K562 (cell line): ENCODE measurements around the gene PRDX2. TPM values are rescaled to one million over a fixed set of nuclear protein-coding genes. Genes with fewer than 3 reads are reported as not detected.

Experiments
- ATF6 ChIP-seq: sonication (generic); formaldehyde crosslinking; IDR thresholded peaks from 2 replicates; pipeline ENCODE4 v1.4.0; 2020; ENCODE audit warnings: mild to moderate bottlenecking, missing genetic modification reagents
- BCL6 ChIP-seq: fragments of 250-450 bp; sonication (Bioruptor Pico); IDR thresholded peaks from 2 replicates; pipeline ENCODE4 v1.4.0; 2020
- BDP1 ChIP-seq: IDR thresholded peaks from 3 replicates; pipeline ENCODE4 v1.6.1; 2011; ENCODE audit not compliant: insufficient read length, insufficient read depth
- BRD9 ChIP-seq: fragments of 450-650 bp; IDR thresholded peaks from 2 replicates; pipeline ENCODE4 v1.6.1; 2018; ENCODE audit warnings: low read depth; ENCODE audit not compliant: partially characterized antibody
- C11orf30 ChIP-seq: fragments of 450-650 bp; IDR thresholded peaks from 2 replicates; pipeline ENCODE4 v1.6.1; 2016; ENCODE audit warnings: low read depth, mild to moderate bottlenecking
- CBX3 ChIP-seq, 2 experiments: IDR thresholded peaks; 1 replicate in 1 of 2; 2 replicates in 1 of 2; pipeline ENCODE4 v1.6.1; 2012; ENCODE audit warnings: inconsistent platforms in 2 of 2, low read length in 2 of 2, borderline replicate concordance in 1 of 2, control low read depth in 1 of 2
- CREB3 ChIP-seq: fragments of 450-650 bp; conservative IDR thresholded peaks from 2 replicates; pipeline ENCODE4 v1.6.1; 2016; ENCODE audit warnings: missing genetic modification characterization, low read depth, mild to moderate bottlenecking, missing compliant biosample characterization, moderate library complexity
- DDX20 ChIP-seq: fragments of 450-650 bp; IDR thresholded peaks from 2 replicates; pipeline ENCODE4 v1.6.1; 2016; ENCODE audit warnings: missing genetic modification characterization, low read depth, mild to moderate bottlenecking, missing compliant biosample characterization, moderate library complexity
- E2F1 ChIP-seq: sonication (generic); formaldehyde crosslinking; IDR thresholded peaks from 2 replicates; pipeline ENCODE4 v1.8.1; 2023; ENCODE audit warnings: mild to moderate bottlenecking, missing genetic modification reagents, moderate library complexity
- JUND ChIP-seq, 2 experiments: IDR thresholded peaks; 2 replicates in 1 of 2; 3 replicates in 1 of 2; pipeline ENCODE4 v1.6.1; 2011; ENCODE audit warnings: borderline replicate concordance in 2 of 2, low read depth in 2 of 2, low read length in 2 of 2, improper control_type of control experiment in 1 of 2, missing biosample characterization in 1 of 2, missing genetic modification characterization in 1 of 2, missing genetic modification reagents in 1 of 2
- KLF1 ChIP-seq: fragments of 450-650 bp; IDR thresholded peaks from 2 replicates; pipeline ENCODE4 v1.6.1; 2016; ENCODE audit warnings: missing genetic modification characterization, missing compliant biosample characterization
- MBD2 ChIP-seq: sonication (generic); IDR thresholded peaks from 2 replicates; pipeline ENCODE4 v1.6.1; 2016; ENCODE audit warnings: low read depth, borderline replicate concordance
- MCM3 ChIP-seq: fragments of 450-650 bp; IDR thresholded peaks from 2 replicates; pipeline ENCODE4 v1.6.1; 2016
- MIER1 ChIP-seq: fragments of 450-650 bp; IDR thresholded peaks from 2 replicates; pipeline ENCODE4 v1.6.1; 2016; ENCODE audit warnings: antibody characterized with exemption, mild to moderate bottlenecking, low read depth
- RAD21 ChIP-seq, 2 experiments: fragments of 250-450 bp in 1 of 2; fragments of 450-650 bp in 1 of 2; sonication (Bioruptor Pico) in 1 of 2; formaldehyde crosslinking in 1 of 2; IDR thresholded peaks in 1 of 2; conservative IDR thresholded peaks in 1 of 2; 2 replicates each; pipeline versions ENCODE4 v1.4.0 to v1.8.0; 2020 to 2022; ENCODE audit warnings: mild to moderate bottlenecking in 2 of 2, moderate library complexity in 1 of 2
- SNAPC5 ChIP-seq: fragments of 250-450 bp; sonication (Bioruptor Pico); IDR thresholded peaks from 2 replicates; pipeline ENCODE4 v1.8.0; 2021; ENCODE audit warnings: moderate library complexity, mild to moderate bottlenecking, inconsistent platforms
- TBP ChIP-seq: optimal IDR thresholded peaks from 2 replicates; pipeline ENCODE3; 2011; ENCODE audit warnings: low read depth, low read length, improper control_type of control experiment
- XRCC4 ChIP-seq: IDR thresholded peaks from one replicate; pipeline ENCODE4 v1.6.1; 2011; ENCODE audit not compliant: insufficient read depth, insufficient read length; ENCODE audit errors: extremely low read depth
- ZFP91 ChIP-seq: sonication (generic); formaldehyde crosslinking; IDR thresholded peaks from 2 replicates; pipeline ENCODE4 v1.8.0; 2022; ENCODE audit warnings: mild to moderate bottlenecking, missing genetic modification reagents
- ZNF146 ChIP-seq: IDR thresholded peaks from one replicate; pipeline ENCODE4 v1.6.1; 2018; ENCODE audit warnings: missing compliant biosample characterization; ENCODE audit not compliant: unreplicated experiment
- polyA plus RNA-seq, 8 experiments: library from polyadenylated mRNA; depleted of rRNA in 4 of 8; stranded (reverse) in 5 of 8; unstranded in 3 of 8; fragments of >200 nt; fragmentation: Nextera tagmentation in 2 of 8; fragmentation: Illumina TruSeq in 1 of 8; extraction: Ambion mirVana in 2 of 8; extraction: Trizol in 1 of 8; gene quantifications; 2 replicates each; pipeline versions ENCODE4 v1.2.1 to v1.2.3, GENCODE V29; 2011 to 2014; ENCODE audit warnings: inconsistent platforms in 1 of 8, missing spikeins in 1 of 8
- total RNA-seq, 7 experiments: library from RNA; depleted of rRNA in 6 of 7; stranded (reverse); fragments of >200 nt in 6 of 7; fragmentation: Illumina TruSeq in 2 of 7; extraction: Trizol in 2 of 7; gene quantifications; 2 replicates each; pipeline versions ENCODE4 v1.2.1 to v1.2.3, GENCODE V29; 2011 to 2021; ENCODE audit warnings: low replicate concordance in 1 of 7

Gene PRDX2
- total and polyA plus RNA-seq, 9 of the 15 experiments (the other 6 are each of a cell fraction or from before 2014, with no cell fraction given), result 206 to 1,183 (median 415) TPM

GRCh38 chr19:12782424-12783290 is 18.9 kb downstream of the PRDX2 start (continued):
- TF ChIP-seq CREB3 (tag), result no peak
- TF ChIP-seq BDP1, result no peak
- no peak for TF ChIP-seq MIER1
- TF ChIP-seq MCM3, result no peak
- TF ChIP-seq ATF6 (CRISPR knock-in tag), result no peak
- no peak for TF ChIP-seq C11orf30
- TF ChIP-seq MBD2, result no peak; the same call in 1 of the 2 replicates
- no peak for TF ChIP-seq XRCC4
- no peak for TF ChIP-seq BCL6 (CRISPR knock-in tag)
- peak; percentile 52 for TF ChIP-seq JUND (IDR thresholded peaks at IDR 0.05; ENCODE audit: borderline replicate concordance, low read depth, low read length)
- TF ChIP-seq JUND (tag; IDR thresholded peaks at IDR 0.05; ENCODE audit: borderline replicate concordance, low read depth, low read length), result no peak; the same call in 2 of the 3 replicates
- no peak for TF ChIP-seq ZFP91
- TF ChIP-seq BRD9, result no peak
- peak in 1 of 2 experiments; percentile 61; a peak in 1 of 3 replicates for TF ChIP-seq CBX3 (IDR thresholded peaks at IDR 0.05; ENCODE audit: borderline replicate concordance in 1 of 2, low read length in 2 of 2)
- TF ChIP-seq SNAPC5 (CRISPR knock-in tag), result no peak
- TF ChIP-seq TBP, result no peak
- TF ChIP-seq ZNF146, result no peak
- peak; percentile 74; the same call in 1 of the 2 replicates for TF ChIP-seq E2F1 (CRISPR knock-in tag)
- no peak for TF ChIP-seq KLF1 (tag)
- TF ChIP-seq RAD21 (CRISPR knock-in tag; conservative IDR thresholded peaks at IDR 0.05 in 1 of 2, IDR thresholded peaks at IDR 0.05 in 1 of 2), result peak; percentile 15 to 16; a peak in 2 of 4 replicates
- no peak for TF ChIP-seq DDX20
